Muscle of back (tissue), 11 donors: ENCODE measurements around the gene MAB21L4. TPM values are rescaled to one million over a fixed set of nuclear protein-coding genes. Genes with fewer than 3 reads are reported as not detected.

Source experiments
- DNase-seq, 3 donors: peaks; one replicate each; pipeline versions ENCODE4 v3.0.0 to v3.0.0-alpha.2; 2013
- polyA plus RNA-seq, 10 donors: library from polyadenylated mRNA; unstranded; fragments of 120-200 nt; gene quantifications; one replicate each; pipeline ENCODE4 v1.2.1, GENCODE V29; 2013; ENCODE audit not compliant: insufficient read length in 10 of 10

The MAB21L4 gene
- polyA plus RNA-seq, 10 donors = 0.12 to 1.5 (median 0.64) TPM; not detected in 6

GRCh38 chr2:240837621-240838020, 58.3 kb downstream of the MAB21L4 start:
- DNase-seq = no peak

GRCh38 chr2:240836781-240837467, 59.0 kb downstream of the MAB21L4 start:
- DNase-seq = peak; percentile 26 to 79 (median 51)

Other genes with a start within 250 kb of the MAB21L4 start
- 1 to 10 TPM in 4 of 10 donors, under 1 TPM in 6; 0.32 to 1.6 (median 0.74) TPM for gene AQP12B, start 213.3 kb downstream of the MAB21L4 start, polyA plus RNA-seq
- gene AQP12A, start 204.3 kb downstream of the MAB21L4 start, polyA plus RNA-seq = under 1 TPM in 4 of 10 donors, not detected in 6; 0.57 to 0.76 (median 0.65) TPM
- 1 to 10 TPM; 2.2 to 6.0 (median 4.6) TPM for gene KIF1A, start 75.9 kb downstream of the MAB21L4 start, polyA plus RNA-seq
- gene AGXT, start 27.3 kb downstream of the MAB21L4 start, polyA plus RNA-seq = under 1 TPM in 2 of 10 donors, not detected in 8; 0.08 to 0.11 TPM
- 1 to 10 TPM in 1 of 10 donors, under 1 TPM in 8, not detected in 1; 0.11 to 1.2 (median 0.24) TPM for gene CROCC2, start 10.2 kb upstream of the MAB21L4 start, polyA plus RNA-seq
- gene SNED1, start 102.5 kb upstream of the MAB21L4 start, polyA plus RNA-seq = 1 to 10 TPM; 2.2 to 5.6 (median 3.3) TPM
- 10 to 100 TPM; 25.4 to 49.2 (median 32.9) TPM for gene MTERF4, start 206.1 kb upstream of the MAB21L4 start, polyA plus RNA-seq